Stimulated activated CD8-positive, alpha-beta memory T cell treated with anti-CD3 and anti-CD28 coated beads, Interleukin-15, amount 100 ng/mL, for 1 hour (primary cell): ENCODE results near the gene ANKMY1.

Experiments used
- DNase-seq: peaks from one replicate; pipeline ENCODE4 v3.0.0-alpha.2; 2020; ENCODE audit warnings: low read depth

The ANKMY1 gene

DNA sequence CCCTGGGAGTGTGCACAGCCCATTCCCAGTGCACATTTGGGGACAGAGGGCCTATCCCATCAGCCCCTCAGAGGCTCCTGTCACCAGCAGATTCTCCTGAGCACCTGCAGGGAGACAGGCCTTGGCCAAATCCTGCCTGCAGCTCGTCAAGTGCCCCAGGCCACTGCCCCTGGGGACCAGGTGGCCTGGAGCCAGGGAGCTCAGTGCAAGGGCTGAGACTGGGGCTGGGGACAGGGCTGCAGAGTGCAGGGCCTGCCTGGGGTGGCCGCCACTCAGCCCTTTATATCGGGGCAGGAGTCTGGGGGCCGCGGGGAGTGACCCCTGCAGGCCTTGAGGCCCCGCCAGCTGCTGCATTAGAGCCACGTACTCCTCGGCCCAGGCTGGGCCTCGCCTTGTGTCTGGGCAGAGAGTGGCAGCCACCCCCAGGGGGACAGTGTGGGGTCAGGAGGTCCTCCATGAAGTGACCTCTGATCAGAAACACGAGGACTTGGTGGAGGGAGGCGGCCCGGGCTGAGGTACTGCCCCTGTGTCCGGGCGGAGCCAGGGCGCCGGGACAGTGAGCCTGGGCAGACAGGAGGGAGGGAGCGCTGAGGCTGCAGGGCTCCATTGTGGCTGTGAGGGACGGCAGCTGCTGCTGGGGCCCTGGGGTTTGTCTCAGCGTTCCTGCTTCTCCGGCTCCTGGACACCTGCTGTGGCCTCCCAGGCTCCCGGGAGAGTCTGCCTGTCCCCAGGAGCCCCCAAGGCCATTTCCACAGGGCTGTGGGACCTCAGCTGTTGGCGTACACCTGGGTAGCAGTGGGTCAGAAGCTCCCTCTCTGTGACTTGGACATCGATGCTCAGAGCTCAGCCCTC lies 98.2 kb downstream of the ANKMY1 start:
- DNase-seq: no peak

DNA sequence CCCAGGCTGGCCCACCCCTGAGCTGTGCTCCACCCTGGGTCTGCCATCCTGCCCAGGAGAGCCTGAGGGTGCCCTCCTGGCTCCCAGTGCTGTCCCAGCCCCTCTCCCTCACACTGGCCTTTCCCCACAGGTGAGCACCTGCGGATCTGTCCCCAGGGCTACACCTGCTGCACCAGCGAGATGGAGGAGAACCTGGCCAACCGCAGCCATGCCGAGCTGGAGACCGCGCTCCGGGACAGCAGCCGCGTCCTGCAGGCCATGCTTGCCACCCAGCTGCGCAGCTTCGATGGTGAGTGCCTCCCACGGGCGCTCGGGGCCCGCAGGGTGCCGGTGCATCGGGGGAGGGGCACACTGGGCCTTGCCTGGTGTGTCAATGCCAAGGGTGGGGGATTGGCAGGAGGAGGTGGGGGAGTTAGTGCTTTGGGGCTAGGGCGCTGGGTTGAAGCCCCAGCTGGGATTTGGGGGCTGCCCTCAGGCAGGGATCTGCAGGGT lies 98.8 kb downstream of the ANKMY1 start:
- DNase-seq: no peak

DNA sequence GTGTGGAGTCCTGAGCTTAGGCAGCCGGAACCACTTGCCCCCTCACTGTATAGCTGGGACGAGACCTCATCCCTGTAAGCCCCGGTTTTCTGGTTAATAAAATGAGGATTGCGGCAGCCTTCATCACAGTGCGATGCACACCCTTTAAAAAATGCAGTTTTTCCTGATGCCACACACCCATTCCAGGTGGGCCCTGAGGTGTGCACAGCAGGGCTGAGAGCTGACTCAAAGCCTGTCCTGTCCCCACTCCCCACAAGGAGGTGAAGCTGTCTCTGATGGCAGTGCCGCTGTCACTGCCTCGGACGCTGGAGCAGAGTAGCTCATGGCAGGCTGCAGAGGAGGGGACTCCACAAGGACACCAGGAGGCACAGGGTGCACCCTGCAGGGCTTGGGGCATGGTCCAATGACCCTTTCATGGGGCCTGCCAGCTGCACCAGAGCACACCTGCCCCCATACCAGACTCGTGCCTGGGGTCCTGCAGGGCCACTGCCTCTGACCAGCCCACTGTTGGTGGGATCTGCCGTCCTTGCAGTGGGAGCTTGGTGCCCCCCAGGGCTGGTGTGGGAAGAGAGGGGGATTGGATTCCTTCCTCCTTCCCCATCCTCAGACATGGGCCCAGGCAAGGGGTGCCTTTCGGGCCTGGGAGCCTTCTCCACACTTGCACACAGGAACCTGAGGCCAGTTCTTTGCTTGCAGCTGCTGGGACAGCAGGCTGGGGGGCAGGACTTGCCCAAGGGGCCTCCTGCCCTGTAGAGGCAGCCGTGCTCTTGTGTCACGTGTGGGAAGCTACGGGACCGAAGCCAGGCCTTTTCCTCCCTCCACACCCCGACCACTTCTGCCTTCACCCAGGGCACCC lies 99.5 kb downstream of the ANKMY1 start:
- DNase-seq: no peak

DNA sequence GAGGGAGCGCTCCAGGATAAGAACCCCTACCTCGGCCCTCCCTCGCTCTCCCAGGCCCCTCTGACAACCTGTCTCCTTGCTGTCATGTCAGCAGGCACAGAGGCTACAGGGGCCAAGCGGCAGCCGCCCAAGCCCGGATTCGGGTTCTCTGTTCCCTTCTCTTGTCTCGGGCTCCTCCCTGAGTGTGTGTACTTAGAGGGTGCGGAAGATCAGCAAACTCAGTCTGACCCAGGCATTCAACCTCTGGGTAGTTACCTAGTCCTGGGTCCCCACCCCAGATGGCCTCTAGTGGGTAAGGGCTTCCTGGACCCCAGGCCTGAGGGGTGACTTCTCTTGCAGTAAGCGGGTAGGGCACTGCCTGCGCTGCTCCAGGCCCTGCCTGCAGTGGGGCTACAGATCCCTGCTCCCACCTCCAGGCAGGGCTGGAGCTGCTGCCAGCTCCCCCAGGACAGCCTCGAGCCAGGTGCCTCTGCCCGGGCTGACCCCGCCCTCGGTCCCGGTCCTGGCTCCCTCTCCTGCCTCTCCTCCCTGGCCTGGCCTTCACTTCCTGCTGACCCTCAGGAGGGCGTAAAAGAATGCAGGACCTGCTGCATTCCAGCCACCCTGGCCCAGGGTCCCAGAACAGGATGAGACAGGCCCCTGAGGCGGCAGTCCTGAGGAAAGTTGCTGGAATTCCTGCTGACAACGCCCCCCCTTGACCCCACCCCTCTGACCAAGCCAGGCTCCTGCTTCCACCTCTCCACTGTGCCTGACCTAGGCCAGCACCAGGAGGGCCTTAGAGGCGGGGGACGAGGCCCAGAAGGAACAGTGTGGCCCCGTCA lies 100.4 kb downstream of the ANKMY1 start:
- no peak for DNase-seq

DNA sequence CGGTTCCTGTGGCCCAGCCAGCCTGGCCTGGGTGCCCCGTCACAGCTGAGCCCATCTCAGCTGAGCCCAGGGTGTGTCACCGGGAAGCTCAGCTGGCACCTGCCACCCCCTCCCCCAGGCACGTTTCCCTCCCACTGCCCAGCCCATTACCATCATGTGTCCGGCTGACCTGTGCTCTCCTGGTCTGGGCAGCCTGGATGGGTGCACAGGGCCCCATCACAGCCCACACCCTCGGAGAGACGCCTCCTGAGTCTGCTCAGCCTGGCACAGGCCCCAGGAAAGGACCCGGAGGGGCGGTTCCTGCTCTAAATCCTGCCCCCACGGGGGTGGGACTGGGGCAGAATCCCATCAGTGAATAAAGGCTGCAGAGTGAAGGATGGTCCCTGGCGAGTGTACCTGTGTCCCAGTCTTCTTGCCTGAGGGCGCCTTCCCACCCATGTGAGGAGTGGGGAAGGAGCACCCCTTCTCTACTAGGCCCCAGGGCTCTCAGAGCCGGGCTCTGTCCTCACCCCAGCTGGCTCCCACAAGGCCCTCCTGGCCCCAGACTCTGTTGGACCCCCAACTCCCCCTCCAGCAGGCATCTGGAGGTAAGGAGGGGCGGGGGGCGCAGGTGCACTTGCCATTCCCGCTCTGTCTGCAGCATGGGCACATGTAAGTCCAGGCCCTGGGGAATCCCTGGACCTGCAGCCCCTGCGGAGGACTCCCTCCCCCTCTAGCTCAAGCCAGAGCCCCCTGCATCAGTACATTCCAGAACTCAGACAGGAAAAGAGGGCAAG lies 101.2 kb downstream of the ANKMY1 start:
- DNase-seq: no peak

DNA sequence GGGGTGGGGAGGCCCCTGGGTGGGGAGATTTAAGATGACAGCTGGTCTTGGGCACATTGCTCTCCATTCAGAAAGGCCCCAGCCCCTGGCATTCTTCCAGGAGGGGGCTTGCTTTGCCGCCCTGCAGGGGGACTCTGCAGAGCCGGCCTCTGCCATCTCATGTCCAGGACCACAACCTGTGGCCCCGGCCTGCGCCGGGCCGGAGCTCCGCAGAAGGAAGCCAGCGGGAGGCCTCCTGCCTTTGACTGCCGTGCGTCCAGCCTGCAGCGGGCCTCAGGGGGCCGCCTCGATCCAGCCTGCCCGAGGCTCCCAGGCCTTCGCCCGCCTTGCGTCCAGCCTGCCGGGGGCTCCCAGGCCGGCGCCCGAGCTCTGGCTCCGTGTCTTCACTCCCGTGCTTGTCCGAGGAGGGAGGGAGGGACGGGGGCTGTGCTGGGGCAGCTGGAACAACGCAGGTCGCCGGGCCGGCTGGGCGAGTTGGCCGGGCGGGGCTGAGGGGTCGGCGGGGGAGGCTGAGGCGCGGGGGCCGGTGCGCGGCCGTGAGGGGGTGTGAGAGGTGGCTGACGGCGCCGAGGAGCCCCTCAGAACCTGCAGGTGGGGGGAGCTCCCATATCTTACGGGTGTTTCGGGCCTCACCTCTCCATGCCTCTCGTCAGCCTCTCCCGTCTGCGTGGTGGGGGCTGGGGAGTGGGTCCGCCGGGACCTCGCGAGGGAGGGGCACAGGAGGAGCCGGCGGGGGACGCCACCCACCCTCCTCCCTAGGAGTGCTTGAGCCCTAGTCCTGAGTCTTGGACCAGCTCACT lies 101.9 kb downstream of the ANKMY1 start:
- DNase-seq: no peak

DNA sequence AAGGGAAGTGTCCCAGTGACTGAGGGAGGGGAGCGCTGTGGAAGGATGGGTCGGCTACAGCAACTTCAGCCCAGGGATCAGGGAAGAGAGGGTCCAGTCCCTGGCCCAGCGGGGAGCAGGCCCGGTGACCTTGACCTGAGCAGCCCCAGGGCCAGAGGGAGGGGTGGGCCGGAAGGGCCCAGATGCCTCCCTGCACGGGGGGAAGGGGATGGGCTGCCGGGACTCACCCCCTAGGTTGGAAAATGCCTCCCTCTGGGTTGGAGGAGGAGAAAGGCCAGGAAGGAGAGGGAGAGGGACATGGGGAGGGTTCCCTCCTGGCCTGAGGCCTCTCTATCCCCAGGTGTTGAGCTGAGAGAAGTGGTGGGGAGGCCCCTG lies 102.5 kb downstream of the ANKMY1 start:
- DNase-seq: no peak

DNA sequence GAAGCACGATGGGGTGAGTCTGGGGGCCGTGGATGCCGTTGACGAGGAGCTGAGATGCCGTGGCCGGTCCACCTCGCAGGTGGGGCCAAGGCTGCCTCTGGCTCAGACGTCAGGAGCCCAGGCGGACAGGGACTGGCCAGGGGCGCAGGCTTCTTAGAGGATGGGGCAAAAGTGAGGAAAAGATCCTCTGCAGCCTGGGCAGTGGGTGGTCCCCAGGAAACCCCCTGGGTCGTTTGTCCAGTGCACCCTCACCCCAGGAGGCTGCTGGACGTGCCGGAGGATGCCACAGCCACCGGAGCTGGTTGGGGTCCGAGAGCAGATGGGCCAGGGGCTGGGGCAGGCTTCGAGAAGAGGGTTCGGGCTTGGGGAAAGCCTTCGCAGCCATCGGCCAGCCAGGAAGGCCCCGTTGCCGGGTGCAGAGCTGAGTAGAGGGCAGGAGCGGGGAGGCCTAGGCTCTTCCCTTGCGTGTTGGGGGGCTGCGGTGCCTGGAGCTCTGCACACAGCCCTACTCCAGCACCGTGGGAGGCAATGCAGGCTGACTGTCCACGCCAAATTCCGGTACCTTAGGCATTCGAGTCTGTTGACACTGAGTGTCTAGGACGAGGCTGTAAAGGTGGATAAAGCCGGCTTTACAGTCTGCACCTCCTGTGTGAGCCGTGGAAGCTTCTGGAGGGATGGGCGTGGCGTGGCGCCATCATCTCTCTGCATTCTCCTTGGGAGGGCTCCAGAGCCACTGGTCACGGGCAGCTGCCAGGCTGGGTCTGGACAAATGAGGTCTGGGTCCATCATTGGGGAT lies 103.5 kb downstream of the ANKMY1 start:
- DNase-seq: no peak

DNA sequence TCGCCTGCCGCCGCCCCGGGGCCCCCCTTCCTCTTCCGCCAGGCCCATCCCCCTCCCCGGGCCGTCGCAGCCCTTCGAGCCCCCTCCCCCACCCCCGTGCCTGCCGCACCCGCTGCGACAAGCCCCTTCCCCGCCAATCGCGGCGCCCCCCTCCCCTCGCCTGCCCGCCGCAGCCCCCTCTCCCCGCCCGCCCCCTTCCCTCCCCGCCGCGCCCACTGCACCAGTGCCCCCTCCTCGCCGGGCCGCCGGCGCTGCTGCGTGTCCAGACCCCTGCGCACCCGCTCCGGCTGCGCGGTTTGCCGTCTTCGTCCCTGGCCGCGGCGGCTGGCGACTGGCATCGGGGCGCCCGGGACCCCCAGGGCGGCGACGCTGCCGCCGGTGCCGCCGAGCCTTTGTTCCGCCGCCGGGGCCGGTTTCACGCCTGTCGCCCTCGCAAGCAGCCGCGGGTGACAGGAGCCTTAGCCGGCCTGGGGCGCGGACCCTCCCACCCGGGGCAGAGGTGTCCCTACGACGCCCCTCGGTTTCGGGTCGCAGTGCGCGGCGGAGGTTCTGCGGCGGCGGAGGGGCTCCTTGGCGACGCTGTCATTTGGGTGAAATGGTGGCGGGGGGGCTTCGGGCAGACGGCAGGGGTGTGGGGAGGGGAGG lies 104.2 kb downstream of the ANKMY1 start:
- no peak for DNase-seq

DNA sequence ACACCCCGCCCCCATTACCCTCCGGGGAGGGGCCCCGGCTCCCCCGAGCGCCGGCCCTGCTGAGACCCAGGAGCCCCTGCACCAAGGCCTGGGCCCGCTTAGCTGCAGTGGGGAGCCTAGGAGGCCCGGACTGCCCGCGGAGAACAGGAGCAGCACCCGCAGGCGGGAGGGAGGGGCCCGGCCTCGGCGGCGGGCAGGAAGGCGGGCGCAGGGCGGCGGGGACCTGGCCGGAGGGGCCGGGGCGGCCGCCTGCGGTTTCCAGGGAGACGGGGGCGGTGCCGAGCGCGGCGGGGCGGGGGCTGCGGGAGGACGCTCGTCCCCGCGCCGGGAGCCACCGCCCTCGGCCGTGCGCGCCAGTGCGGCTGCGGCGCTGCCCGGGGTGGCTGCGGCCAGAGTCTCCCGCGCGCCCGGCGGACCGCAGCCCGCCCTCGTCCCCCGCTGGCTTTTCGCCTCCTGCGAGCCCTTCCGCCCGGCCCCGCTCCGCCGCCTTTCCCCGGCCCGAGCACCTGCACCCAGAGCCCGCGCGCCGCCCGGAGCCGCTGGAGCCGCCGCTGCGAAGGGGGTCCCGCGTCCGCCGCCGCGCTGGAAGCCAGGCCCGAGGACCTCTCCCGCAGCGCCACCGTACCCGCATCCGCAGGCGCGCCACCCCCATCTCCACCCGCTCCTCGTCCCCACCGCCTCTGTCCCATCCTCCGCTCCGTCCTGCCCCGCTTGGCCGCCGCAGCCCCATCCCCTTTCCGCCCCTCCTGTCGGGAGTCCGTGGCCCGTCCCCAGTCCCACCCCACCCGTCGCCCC lies 105.1 kb downstream of the ANKMY1 start:
- DNase-seq: no peak

DNA sequence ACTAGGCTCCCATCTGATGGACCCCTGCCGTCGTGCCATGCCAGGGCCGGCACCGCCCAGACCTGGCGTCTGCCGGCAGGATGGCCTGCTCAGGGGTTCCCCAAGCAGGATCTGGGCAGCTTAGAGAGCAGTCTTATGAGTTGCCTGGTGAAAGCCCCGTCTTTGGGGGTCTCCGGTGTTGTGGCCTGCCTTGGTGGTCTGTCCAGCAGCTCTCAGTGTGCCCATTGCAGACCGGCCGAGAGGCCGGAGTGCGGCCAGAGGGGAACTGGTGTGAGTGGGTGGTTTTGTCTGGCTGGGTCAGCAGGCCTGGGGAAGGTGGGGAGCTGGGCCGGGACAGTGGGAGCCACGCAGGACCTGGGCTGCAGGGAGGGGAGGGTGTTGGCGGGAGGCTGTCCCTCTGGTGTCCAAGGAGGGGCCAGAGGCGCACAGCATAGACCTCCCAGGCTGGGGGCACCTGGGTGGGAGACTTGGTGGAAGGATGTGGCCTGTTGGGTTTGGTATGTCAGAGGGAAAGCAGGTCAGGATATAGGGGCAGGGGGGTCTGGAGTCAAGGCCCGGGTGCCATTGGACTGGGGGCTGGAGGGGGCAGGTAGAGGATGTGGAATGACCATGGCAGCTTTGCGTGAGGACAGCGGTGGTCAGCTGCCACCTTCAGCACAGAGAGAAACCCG lies 105.9 kb downstream of the ANKMY1 start:
- DNase-seq: no peak

DNA sequence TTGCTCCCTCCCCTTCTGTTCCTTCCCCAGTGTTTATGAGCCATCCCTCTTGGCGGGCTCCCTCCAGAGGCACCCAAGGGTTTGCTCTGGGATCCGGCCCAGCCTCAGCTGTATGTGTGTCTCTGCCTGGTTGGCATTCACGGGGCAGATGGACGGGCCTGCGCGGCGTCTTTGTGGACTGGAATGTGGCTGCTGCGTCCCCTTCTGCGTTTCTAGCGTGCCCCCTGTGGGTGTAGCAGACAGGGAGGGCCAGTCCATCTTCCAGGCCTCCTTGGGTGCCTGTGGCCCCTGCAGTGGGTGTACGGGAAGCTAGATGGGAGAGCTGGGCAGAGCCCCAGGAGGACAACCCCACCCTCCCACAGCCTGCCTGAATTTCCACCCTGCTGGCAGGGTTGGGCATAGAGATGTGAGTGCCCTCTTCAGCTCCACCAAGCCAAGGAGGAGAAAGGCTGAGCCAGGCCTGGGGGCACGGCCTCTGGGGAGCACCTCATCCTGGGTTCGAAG lies 106.6 kb downstream of the ANKMY1 start:
- DNase-seq: no peak

DNA sequence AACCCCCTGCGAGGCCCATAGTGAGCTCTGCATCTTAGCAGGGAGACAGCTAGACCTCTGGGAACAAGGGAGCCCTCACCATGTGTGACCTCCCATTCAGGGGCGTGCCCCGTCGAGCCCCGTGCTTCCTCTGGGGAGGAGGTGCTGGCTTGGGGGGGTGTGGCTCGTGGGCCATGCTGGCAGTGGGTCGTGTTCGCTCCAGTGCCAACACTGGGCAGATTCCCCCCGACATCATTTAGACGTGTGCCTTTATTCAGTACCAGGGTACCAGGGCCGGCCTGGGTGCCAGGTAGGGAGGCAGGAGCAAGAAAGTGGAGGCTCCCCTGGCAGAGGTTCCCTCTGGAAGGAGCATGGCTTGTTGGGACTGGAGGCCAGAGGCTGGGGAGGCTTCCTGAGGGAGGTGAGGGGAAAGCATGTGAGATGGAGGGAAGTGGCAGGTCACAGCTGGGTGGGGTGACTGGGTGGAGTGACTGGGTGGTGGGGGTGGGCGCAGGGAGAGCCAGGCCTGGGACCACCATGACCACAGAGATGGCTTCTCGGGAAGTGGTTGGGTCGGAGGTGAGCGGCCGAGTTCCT lies 107.2 kb downstream of the ANKMY1 start:
- no peak for DNase-seq

DNA sequence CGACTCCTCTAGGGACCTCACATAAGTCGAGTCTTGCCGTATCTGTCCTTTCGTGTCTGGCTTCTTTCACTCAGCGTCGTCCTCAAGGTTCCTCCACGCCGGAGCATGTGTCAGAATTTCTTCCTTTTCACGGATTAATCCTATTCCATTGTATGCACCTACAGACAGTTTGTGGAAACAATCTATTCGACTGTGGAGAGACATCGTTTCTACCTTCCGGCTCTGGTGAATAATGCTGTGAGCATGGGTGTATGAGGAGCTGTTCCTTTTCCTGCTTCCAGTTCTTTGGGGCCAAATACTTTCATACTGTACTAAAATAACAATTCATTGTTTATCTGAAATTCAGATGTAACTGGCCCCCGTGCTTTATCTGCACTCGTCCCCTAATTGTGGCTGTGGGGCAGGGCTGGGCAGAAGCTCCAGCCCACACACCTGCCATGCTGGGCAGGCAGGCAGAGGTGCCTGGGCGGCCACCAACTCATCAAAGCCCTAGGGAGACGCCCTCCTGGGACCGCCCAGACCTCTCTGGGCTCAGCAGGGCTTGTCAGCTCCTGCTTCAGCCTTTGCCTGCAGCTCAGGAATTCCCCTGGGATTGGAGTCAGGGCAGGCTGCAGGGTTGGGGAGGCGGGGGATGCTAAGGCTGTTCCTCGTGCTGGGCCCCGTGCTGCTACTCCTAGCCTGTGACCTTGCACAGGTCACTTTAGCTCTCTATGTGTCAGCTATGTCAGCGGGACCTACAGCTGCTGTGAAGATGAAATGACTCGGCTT lies 107.8 kb downstream of the ANKMY1 start:
- no peak for DNase-seq

DNA sequence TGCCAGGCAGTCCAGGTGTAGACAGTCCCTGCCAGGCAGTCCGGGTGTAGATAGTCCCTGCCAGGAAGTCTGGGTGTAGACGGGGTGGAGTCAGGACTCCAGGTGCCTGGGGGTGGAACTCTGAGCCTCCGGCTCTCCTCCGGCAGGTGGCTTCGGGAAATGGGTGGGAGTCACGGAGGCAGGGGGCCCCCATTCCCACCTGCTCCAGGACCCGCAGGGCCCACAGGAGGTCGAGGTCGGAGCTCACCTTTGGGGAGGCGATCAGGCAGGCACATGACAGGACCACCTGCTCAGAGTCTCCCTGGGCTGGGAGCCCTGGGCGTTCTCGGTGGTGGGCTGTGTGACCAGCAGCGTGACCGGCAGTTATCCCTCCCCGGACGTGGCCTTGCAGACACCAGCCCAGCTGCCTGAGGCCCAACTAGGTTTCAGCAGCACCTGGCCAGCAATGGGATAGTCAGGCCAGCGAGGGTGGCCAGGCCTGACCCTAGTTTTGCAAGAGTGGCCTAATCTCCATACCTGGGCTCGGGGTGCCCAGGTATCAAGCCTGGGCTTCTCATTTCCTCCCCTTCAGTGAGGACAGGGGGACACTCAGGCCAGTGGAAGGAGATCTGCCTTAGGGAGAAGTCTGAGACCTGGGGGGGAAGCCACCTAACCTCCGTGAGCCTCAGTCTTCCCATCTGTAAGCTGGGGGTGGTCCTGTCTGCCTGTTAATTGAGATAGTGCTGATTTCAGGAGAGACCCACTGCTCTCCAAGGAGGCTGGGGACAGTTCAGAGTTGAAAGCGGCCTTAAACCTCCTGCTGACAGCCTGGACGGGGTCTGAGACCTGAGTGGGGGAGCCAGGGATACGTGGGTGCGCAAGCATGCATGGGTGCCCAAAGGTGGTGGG lies 109.2 kb downstream of the ANKMY1 start:
- DNase-seq: no peak
